Stomach (tissue), 9 donors: ENCODE data around the gene PLEKHF1. TPM values are rescaled to one million over a fixed set of nuclear protein-coding genes. Genes with fewer than 3 reads are reported as not detected.

ENCODE experiments used
- DNase-seq, 2 donors: peaks; one replicate each; pipeline versions ENCODE4 v3.0.0 to v3.0.0-alpha.2; 2013 to 2019
- H3K27ac ChIP-seq, 5 donors: fragments of 200-600 bp in 4 of 5; sonication (generic) in 4 of 5; one replicate each; pipeline ENCODE4 v1.5.1; 2013 to 2019; ENCODE audit warnings: mild to moderate bottlenecking in 1 of 5, moderate library complexity in 1 of 5
- H3K27me3 ChIP-seq, 3 donors: fragments of 200-600 bp; sonication (generic); one replicate each; pipeline ENCODE4 v1.5.1; 2017 to 2019; ENCODE audit warnings: mixed run types in 1 of 3
- H3K36me3 ChIP-seq, 4 donors: fragments of 200-600 bp; sonication (generic); 1 replicate in 3 of 4; 2 replicates in 1 of 4; pipeline ENCODE4 v1.5.1; 2016 to 2019
- H3K4me1 ChIP-seq, 4 donors: fragments of 200-600 bp; sonication (generic); one replicate each; pipeline ENCODE4 v1.5.1; 2016 to 2019
- H3K4me3 ChIP-seq, 4 donors: fragments of 200-600 bp; sonication (generic) in 3 of 4; one replicate each; pipeline ENCODE4 v1.5.1; 2016 to 2019; ENCODE audit warnings: mild to moderate bottlenecking in 1 of 4
- H3K9me3 ChIP-seq, 4 donors: fragments of 200-600 bp; sonication (generic); one replicate each; pipeline ENCODE4 v1.5.1; 2016 to 2019
- CTCF ChIP-seq, 7 experiments: fragments of 450-650 bp in 4 of 7; fragments of 200-600 bp in 3 of 7; sonication (generic) in 3 of 7; IDR thresholded peaks; one replicate each; pipeline ENCODE4 v1.5.1; 2016 to 2019; ENCODE audit warnings: antibody characterized with exemption in 7 of 7, control low read depth in 2 of 7, mild to moderate bottlenecking in 1 of 7
- EP300 ChIP-seq: sonication (generic); formaldehyde crosslinking; IDR thresholded peaks from one replicate; pipeline ENCODE4 v1.6.1; 2017; ENCODE audit warnings: antibody characterized with exemption
- POLR2A ChIP-seq, 4 donors: fragments of 450-650 bp; IDR thresholded peaks; one replicate each; pipeline ENCODE4 v1.6.1; 2016; ENCODE audit warnings: antibody characterized with exemption in 4 of 4, control low read depth in 2 of 4, mild to moderate bottlenecking in 1 of 4, moderate library complexity in 1 of 4
- POLR2AphosphoS5 ChIP-seq, 3 donors: sonication (generic); formaldehyde crosslinking; IDR thresholded peaks; one replicate each; pipeline ENCODE4 v1.6.1; 2016; ENCODE audit warnings: antibody characterized with exemption in 3 of 3
- WGBS, 5 donors: extraction: QIAGEN DNeasy Blood & Tissue Kit in 3 of 5; methylation state at CpG; one replicate each; pipeline versions ENCODE4 v1.1.5 to v1.1.7; 2013 to 2018; 5-methylcytosine and 5-hydroxymethylcytosine counted together
- intact Hi-C: fragments of 100-400 bp; cut with DNase I; formaldehyde crosslinking; loops from one replicate; pipeline ENCODE4 v1.15.1; 2023; ENCODE audit warnings: low total_unique reads
- polyA plus RNA-seq, 3 donors: library from polyadenylated mRNA; stranded (reverse); fragments of 200-250 nt; gene quantifications; one replicate each; pipeline ENCODE4 v1.2.3, GENCODE V29; 2013
- total RNA-seq, 5 donors: library from RNA; depleted of rRNA; stranded (reverse); fragments of >200 nt; gene quantifications; one replicate each; pipeline versions ENCODE4 v1.1.0 to v1.2.3, GENCODE V29; 2014 to 2016
- donor health status: healthy with polysubstance abuse.
- donor health status: Bipolar disorder and iron deficiency.
- donor health status: healthy.

The PLEKHF1 gene
- total and polyA plus RNA-seq, 8 donors, result 1.8 to 13.6 (median 6.4) TPM

- H3K4me3 ChIP-seq, result peak overlapping the region; percentile 86 to 95 (median 88)
- peaks cover 19 to 65% (median 45%) of the 10 kb centered on the region in 4 donors for H3K4me1 ChIP-seq
- WGBS, 5 donors, result 11 to 26% (median 18%) methylated on average over 9 to 15 of the region's 15 CpGs
- TF ChIP-seq POLR2A (IDR thresholded peaks at IDR 0.05) (no peak), CTCF (IDR thresholded peaks at IDR 0.05) (no peak), EP300 (no peak), POLR2AphosphoS5 (IDR thresholded peaks at IDR 0.05) (no peak)
- H3K36me3 ChIP-seq, result peaks cover 0 to 9% (median 0%) of the 10 kb centered on the region in 4 donors
- intact Hi-C loops, result loop anchor here (5.0 kb wide), 1 partner anchor 102 kb away; no protein-coding TSS in a partner anchor
- peak overlapping the region; percentile 89 to 98 (median 94) for H3K27ac ChIP-seq
- H3K9me3 ChIP-seq, result no peaks in the 10 kb centered on the region
- no peak for DNase-seq
- H3K27me3 ChIP-seq, result no peaks in the 10 kb centered on the region
Measured at GRCh38 chr19:29714371-29714952, 49.2 kb downstream of the PLEKHF1 start.

DNA sequence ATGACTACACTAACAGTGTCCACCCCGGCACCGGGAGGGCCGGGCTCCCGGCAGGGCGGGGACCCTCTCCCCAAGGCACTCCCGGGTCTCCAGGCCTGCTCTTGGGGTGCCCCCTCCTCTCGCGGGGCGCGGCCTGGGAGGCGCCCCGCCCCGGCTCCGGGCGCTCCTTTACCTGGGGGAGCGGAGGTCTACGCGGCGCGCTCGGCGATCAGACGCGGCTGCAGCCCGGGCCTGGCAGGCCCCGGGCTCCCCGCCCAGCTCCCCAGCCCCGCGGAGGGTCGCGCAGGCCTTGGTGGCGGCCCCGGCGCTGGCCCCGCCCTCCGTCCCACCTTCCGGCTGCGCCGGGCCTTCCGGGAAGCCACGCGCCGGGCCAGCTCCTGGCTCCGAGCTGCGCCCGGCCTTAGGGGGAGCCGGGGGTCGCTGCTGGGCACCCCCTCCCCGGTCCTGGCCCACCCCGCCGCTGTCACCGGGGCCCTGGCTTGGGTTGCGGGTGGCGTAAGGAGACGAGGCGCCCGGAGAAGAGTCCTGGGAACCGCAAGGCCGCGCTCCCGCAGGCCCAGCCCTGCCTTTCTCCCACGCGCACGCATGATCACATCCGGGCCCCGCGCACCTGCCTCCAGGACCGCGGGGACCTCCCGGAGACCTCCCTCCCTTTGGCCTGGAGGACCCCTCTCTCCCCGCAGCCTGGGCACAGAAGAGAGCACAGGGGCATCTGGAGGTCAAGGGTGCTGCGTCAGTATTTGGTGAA lies 49.9 kb downstream of the PLEKHF1 start, which contains the start of gene C19orf12:
Gene C19orf12 (minus strand): TSS at position 309 of the 748 bp plus-strand sequence. CDS start 6,848 bp downstream, outside the sequence.
- Histone ChIP-seq H3K4me3 (peak within 1 kb of the TSS; percentile 86 to 95 (median 88)), H3K27me3 (no peaks in the 10 kb centered on the region), H3K27ac (peak within 1 kb of the TSS; percentile 89 to 98 (median 94)), H3K4me1 (peaks cover 19 to 59% (median 45%) of the 10 kb centered on the region in 4 donors), H3K9me3 (no peaks in the 10 kb centered on the region), H3K36me3 (peaks cover 0 to 9% (median 0%) of the 10 kb centered on the region in 4 donors)
- WGBS, 5 donors, result 0 to 1% (median 0%) methylated on average over 1 to 72 of the region's 72 CpGs
- peak; percentile 68 to 90 for DNase-seq
- intact Hi-C loops, result loop anchor here (5.0 kb wide), 1 partner anchor 103 kb away; no protein-coding TSS in a partner anchor
- TF ChIP-seq POLR2AphosphoS5 (IDR thresholded peaks at IDR 0.05) (peak in 2 of 3 donors; percentile 77 to 80), CTCF (IDR thresholded peaks at IDR 0.05) (no peak), POLR2A (IDR thresholded peaks at IDR 0.05) (peak in 1 of 4 donors; percentile 33), EP300 (no peak)

- no peaks in the 10 kb centered on the region for H3K27me3 ChIP-seq
- H3K4me3 ChIP-seq, result peak overlapping the region; percentile 86 to 95 (median 88)
- peaks cover 19 to 51% (median 43%) of the 10 kb centered on the region in 4 donors for H3K4me1 ChIP-seq
- intact Hi-C loops, result no loop called here
- no peak for TF ChIP-seq POLR2A (IDR thresholded peaks at IDR 0.05)
- no peak for TF ChIP-seq POLR2AphosphoS5 (IDR thresholded peaks at IDR 0.05)
- no peak for TF ChIP-seq CTCF (IDR thresholded peaks at IDR 0.05)
- TF ChIP-seq EP300, result no peak
- H3K36me3 ChIP-seq, result peaks cover 0 to 9% (median 0%) of the 10 kb centered on the region in 4 donors
- WGBS, 5 donors, result 15 to 24% (median 17%) methylated on average over 13 of the region's 13 CpGs
- peak in 1 of 2 donors; percentile 34 for DNase-seq
- H3K9me3 ChIP-seq, result no peaks in the 10 kb centered on the region
- H3K27ac ChIP-seq, result peak overlapping the region; percentile 89 to 98 (median 94)
Measured at GRCh38 chr19:29715701-29716581, 50.7 kb downstream of the PLEKHF1 start.
